Stimulated activated CD4-positive, alpha-beta T cell treated with anti-CD3 and anti-CD28 coated beads, Interleukin-12 subunit alpha, Interleukin-12 subunit beta, amount 100 ng/mL, for 4 hours (primary cell): Measurements from ENCODE around the gene CDC27.
"Not testable (repeated sequence)": the region's sequence is repeated elsewhere in the genome, so short reads cannot be mapped to it uniquely, and the experiment has no call there.

Source experiments
- DNase-seq: peaks from one replicate; pipeline ENCODE4 v3.0.0-alpha.2; 2020

Gene CDC27

GRCh38 chr17:47190243-47190642 lies 1.1 kb upstream of the CDC27 start:
- no peak for DNase-seq

DNA sequence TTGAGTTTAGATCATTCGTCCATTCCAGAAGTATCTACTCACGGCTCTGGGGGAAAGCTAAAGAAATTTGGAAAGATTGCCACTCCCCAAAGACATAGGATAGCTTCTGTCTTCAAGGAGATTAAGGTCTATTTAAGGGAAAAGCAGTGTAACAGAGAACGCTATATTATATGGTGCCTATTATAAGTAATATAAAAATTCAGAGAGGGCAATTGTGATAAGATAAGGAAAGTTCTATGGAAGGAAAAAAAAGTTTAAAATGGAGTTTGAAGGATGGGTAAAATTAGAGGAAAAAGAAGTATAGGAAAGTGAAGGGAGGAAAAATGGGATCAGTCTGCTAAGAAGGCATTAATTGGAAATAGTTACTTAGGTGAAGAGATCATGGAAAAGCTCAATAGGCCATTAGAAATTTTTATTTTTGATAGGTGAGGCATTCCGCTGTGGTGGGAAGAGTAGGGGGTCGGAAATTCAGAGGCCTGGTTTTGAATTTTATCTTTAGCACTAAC lies 690 bp upstream of the CDC27 start:
- DNase-seq, result no peak

- DNase-seq, result no peak
Observed at GRCh38 chr17:47188271-47188875, 722 bp downstream of the CDC27 start.

DNA sequence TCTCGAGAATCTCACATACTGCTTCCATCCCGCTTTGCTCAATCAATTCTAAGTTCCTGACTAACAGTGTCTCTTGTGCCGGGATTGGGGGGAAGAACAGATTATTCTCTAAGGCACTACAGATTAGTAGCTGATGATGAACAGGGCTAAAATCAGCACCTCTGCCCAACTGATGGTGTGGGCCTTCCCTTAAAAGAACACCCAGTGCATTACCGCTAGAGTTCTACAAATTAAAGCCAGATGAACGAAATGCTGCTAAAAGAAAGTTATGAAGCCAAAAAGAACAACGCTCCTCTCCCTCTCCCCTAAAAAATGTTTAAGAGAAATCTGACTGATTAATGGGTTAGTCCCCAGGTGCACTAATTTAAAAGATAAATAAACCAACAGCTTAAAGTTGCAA lies 4.4 kb downstream of the CDC27 start:
- no peak for DNase-seq

DNA sequence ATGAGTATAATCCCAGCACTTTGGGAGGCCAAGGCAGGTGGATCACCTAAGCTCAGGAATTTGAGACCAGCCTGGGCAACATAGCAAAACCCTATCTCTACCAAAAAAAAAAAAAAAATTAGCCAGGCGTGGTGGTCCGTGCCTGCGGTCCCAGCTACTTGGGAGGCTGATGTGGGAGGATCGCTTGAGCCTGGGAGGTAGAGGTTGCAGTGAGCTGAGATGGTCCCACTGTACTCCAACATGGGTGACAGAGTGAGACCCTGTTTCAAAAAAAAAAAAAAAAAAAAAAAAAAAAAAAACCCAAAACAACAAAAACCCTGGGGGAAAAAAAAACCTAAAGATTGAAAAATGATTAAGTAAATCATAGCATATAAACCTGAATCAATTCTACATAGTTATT lies 8.1 kb downstream of the CDC27 start:
- not testable (repeated sequence) for DNase-seq

DNA sequence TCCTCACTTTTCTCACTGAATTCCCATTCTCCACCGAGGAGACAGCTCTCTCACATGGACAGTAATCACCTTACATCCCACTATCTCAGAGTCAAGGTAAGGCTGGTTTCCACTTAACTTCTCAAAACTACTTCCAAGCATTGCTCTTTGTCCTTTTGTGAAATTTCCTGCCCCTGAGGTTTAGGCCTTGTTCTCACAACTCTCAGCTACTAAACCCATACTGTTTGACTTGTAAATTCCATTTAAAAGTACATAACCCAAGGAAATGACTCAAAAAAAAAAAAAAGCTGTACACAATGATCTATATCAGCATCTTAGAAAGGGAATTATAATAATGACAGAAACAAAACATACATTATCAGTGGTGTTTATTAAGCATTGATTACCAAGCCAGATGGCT lies 8.8 kb downstream of the CDC27 start:
- DNase-seq, result no peak

- DNase-seq, result no peak
Observed at GRCh38 chr17:47179141-47179540, 10.0 kb downstream of the CDC27 start.

DNA sequence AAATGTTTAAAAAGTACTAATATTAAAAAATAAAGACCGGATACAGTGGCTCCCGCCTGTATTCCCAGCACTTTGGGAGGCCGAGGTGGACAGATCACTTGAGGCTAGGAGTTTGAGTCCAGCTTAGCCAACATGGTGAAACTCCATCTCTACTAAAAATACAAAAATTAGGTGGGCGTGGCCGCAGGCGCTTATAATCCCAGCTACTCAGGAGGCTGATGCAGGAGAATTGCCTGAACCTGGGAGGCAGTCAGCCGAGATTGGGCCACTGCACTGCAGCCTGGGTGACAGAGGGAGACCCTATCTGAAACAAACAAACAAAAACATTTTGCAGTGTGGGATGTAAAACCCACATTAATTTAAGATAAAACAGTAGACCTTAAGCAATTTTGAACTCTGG lies 11.8 kb downstream of the CDC27 start:
- DNase-seq, result no peak

DNA sequence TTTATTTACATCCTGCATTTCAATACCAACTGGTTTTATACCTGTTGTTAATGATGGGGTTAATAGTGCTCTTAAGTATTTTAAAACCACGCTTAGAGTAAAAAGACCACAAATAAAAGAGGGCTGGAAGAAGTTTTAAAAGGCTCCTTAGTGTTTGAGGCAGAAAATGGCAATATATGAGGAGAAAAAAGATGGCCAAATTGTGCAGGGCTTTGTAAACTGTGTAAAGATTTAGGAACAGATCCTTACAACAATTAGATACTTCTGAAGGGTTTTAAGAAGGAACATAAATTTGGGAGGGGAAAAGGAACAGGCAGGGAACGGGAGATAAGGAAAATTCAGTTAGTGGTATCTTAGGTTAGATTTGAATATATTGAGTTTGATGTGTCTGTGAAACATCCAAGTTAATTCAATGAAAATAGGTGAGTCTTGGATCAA lies 12.7 kb downstream of the CDC27 start:
- DNase-seq, result no peak

- DNase-seq, result not testable (repeated sequence)
Observed at GRCh38 chr17:47174823-47175222, 14.3 kb downstream of the CDC27 start.

DNA sequence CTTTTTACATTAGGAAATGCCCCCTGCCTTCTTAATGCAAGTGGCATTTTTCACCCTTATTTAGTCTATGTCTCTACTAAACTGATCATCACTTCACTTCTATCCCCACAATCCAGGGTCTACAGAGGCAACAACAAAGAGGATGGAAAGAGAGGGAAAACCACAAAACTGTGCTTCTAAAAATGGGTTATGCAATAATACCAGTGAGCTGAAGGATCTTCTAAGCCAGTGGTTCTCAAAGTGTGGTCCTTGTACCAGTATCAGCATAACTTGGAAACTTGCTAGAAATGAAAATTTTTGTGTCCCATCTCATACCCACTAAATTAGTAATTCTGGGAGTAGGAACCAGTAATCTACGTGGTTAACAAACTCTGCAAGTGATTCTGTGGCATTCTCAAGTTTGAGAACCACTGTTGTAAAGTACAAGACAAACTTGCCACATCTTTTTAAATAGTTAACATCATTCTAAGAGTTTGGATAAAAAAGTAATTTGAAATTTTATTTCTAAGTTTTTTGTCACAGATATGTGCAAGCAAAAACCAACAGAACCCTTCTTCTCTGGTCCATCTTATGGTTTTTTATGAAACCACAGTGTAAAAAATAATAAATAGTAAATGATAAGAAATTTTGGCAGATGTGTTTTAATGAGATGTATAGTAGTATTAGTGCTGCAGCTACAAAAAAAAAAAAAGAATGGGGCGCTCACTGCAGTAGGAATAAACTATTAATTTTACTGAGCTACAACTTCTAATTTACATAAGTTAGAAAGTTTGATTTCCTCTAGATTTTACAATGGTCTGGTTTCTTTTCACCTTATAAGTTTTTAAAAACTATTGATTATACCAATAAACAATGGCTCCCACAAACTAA lies 16.2 kb downstream of the CDC27 start:
- no peak for DNase-seq

DNA sequence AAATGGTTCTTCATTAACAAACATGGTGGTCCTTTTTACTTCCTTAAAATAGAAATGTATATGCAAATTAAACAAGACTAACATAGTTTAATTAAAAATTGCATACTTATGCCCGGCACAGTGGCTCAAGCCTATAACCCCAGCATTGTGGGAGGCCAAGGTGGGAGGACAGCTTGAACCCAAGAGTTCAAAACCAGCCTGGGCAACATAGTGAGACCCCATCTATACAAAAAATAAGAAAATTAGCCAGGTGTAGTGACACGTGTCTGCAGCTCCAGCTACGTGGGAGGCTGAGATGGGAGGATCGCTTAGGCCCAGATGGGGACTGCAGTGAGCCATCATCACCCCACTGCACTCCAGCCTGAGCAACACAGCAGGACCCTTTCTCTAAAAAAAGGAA lies 18.4 kb downstream of the CDC27 start:
- DNase-seq, result no peak

DNA sequence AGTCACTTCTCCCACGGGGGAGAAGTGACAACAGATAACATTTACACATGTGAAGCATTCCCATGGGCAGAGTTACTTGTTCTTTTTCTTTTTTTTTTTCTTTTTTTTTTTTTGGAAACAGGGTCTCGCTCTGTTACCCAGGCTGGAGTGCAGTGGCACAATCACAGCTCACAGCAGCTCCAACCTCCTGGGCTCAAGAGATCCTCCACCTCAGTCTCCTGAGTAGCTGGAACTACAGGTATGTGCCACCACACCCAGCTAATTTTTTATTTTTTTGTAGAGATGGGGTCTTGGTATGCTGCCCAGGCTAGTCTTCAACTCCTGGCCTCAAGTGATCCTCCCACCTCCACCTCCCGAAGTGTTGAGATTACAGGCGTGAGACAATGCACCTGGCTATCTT lies 20.2 kb downstream of the CDC27 start:
- not testable (repeated sequence) for DNase-seq

DNA sequence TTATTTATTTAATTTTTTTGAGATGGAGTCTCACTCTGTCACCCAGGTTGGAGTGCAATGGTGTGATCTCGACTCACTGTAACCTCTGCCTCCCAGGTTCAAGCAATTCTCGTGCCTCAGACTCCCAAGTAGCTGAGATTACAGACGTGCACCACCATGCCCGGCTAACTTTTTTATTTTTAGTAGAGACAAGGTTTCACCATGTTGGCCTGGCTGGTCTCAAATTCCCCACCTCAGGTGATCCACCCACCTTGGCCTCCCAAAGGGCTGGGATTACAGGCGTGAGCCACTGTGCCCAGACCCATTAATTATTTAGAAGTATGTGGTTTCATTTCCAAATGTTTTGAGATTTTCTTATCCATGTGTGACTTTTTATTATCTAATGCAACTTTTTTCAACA lies 22.2 kb downstream of the CDC27 start:
- not testable (repeated sequence) for DNase-seq

DNA sequence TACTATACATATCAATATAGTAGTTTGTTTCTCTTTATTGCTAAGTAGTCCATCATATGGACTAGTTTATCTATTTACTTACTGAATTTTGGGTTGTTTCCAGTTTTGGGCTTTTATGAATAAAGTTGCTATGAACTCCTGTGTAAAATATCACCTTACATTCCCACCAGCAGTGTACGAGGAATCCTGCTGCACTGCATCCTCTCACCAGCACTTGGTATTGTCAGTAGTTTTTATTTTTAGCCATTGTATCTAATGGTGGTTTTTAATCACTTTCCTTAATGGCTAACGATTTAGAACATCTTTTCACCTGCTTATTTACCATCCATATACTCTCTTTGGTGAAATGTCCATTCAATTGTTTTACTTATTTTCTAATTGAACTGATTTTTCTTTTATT lies 24.0 kb downstream of the CDC27 start:
- no peak for DNase-seq

GRCh38 chr17:47164263-47164662 lies 24.8 kb downstream of the CDC27 start:
- no peak for DNase-seq

- DNase-seq, result no peak
Observed at GRCh38 chr17:47162013-47162622, 27.0 kb downstream of the CDC27 start.

GRCh38 chr17:47159315-47159714 lies 29.8 kb downstream of the CDC27 start:
- DNase-seq, result no peak

GRCh38 chr17:47145351-47145750 lies 43.7 kb downstream of the CDC27 start:
- no peak for DNase-seq

DNA sequence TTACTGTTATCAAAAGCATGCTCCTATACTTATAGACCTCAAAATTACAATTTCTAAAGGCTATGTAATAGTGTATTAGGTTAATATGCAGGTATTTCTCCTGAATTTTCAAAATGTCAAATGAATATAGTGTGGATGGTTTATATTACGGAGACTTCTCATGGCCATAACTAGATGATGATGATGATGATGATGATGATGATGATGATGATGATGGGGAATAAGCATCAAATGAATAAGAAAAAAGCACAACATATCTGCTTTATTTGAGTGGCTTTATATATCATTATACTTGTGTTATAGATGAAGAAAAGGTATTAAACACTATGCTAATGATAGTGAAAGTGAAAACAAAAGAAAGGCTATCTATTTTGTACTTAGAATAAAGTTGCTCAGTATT lies 53.9 kb downstream of the CDC27 start:
- DNase-seq, result no peak

GRCh38 chr17:47134354-47134753 lies 54.7 kb downstream of the CDC27 start:
- DNase-seq, result not testable (repeated sequence)

DNA sequence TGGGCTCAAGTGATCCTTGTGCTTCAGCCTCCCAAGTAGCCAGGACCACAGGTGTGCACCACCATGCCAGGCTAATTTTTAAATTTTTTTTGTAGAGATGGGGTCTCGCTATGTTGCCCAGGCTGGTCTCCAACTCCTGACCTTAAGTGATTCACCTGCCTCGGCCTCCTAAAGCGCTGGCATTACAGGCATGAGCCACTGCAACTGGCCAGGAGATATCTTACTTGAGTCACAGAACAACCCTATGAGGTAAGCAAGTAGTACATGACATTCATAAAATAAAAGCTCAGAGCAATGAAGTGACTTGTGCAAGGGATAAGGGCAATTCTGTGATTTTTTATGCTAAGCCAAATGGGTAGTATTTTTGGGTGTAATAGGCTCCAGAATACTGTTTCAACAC lies 57.3 kb downstream of the CDC27 start:
- no peak for DNase-seq

DNA sequence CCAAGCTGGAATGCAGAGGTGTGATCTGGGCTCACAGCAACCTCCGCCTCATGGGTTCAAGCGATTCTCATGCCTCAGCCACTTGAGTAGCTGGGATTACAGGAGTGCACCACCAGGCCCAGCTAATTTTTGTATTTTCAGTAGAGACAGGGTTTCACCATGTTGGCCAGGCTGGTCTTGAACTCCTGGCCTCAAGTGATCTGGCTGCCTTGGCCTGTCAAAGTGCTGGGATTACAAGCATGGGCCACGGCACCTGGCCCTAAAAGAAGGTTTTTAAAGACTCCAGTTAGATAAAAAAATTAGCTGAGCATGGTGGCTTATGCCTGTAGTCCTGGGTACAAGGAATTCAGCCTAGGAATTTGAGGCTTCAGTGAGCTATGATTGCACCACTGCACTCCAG lies 62.3 kb downstream of the CDC27 start:
- not testable (repeated sequence) for DNase-seq

GRCh38 chr17:47123262-47123661 lies 65.8 kb downstream of the CDC27 start:
- DNase-seq, result not testable (repeated sequence)
